Activated naive CD8-positive, alpha-beta T cell treated with anti-CD3 and anti-CD28 coated beads for 36 hours (primary cell): ENCODE results near the gene TBC1D9B. TPM values are rescaled to one million over a fixed set of nuclear protein-coding genes. Genes with fewer than 3 reads are reported as not detected.

Experiments used
- DNase-seq: peaks from one replicate; pipeline ENCODE4 v3.0.0; 2021
- H3K27ac Mint-ChIP-seq: one replicate; pipeline ENCODE4 v1.8.0; 2022; ENCODE audit warnings: mild to moderate bottlenecking, moderate library complexity, mixed read lengths
- H3K27me3 Mint-ChIP-seq: one replicate; pipeline ENCODE4 v1.8.0; 2022; ENCODE audit warnings: mild to moderate bottlenecking, mixed read lengths
- H3K36me3 Mint-ChIP-seq: one replicate; pipeline ENCODE4 v1.8.0; 2021; ENCODE audit warnings: mild to moderate bottlenecking, mixed read lengths
- H3K4me1 Mint-ChIP-seq: one replicate; pipeline ENCODE4 v1.8.0; 2021; ENCODE audit warnings: mixed read lengths
- H3K4me3 Mint-ChIP-seq: one replicate; pipeline ENCODE4 v1.8.0; 2022; ENCODE audit warnings: mild to moderate bottlenecking, moderate library complexity, mixed read lengths
- H3K9me3 Mint-ChIP-seq: one replicate; pipeline ENCODE4 v1.8.0; 2022; ENCODE audit warnings: mixed read lengths
- total RNA-seq, 2 experiments: library from RNA; stranded (reverse); gene quantifications; one replicate each; pipeline ENCODE4 v1.2.3, GENCODE V29; 2021

Gene TBC1D9B
- total RNA-seq, 2 experiments from 2014 or later: 73.1 to 74.9 TPM

DNA sequence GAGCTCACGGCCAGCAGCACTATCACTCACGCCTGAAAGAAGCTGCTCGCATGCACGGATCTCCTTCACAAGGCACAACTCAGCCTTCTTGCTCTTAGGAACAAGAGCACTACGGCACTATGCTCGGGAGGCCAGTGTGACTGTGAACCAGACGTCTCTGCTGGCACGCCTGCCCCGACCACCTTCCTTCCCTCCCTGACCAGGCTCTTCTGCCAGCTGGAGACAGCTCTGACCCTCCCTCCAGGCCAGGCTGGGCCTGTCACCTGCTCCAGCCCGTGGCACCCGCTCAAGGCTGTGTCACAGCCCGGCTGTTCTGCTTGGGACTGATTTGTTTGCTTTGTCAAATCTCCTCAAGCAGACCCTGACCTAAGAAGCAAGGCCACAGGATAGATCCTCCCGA, 7.0 kb downstream of the TBC1D9B start:
- peaks cover 16% of the 10 kb centered on the region for H3K36me3 Mint-ChIP-seq
- no peak overlapping the region for H3K27ac Mint-ChIP-seq

DNA sequence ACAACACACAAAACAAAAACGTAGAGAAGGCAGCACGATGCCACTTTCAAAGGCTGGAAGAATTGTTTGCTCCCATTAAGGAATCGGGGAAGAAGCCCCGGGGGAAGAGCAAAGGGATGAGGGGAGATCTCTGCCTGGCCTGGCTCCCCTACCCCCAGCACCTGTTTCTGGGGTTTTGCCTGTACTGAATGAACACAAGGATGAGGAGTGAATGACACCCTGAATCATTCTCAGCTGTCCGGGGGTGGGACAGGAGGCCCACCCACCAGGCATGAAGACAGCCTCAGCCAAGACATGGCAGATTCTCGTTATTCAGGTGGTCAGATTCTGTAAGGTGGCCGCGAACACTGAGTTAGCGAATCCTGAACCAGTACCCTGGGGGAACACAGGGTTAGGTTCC, 7.5 kb downstream of the TBC1D9B start:
- H3K27me3 Mint-ChIP-seq: no peaks in the 10 kb centered on the region
- no peak overlapping the region for H3K4me3 Mint-ChIP-seq
- H3K27ac Mint-ChIP-seq: no peak overlapping the region
- H3K36me3 Mint-ChIP-seq: peaks cover 19% of the 10 kb centered on the region
- DNase-seq: no peak
- H3K4me1 Mint-ChIP-seq: peaks cover 4% of the 10 kb centered on the region
- H3K9me3 Mint-ChIP-seq: no peaks in the 10 kb centered on the region

More for the DNA sequence above, 7.0 kb downstream of the TBC1D9B start:
- Mint-ChIP-seq H3K9me3 (no peaks in the 10 kb centered on the region), H3K4me1 (peaks cover 4% of the 10 kb centered on the region), H3K27me3 (no peaks in the 10 kb centered on the region), H3K4me3 (no peak overlapping the region)
- DNase-seq: no peak

DNA sequence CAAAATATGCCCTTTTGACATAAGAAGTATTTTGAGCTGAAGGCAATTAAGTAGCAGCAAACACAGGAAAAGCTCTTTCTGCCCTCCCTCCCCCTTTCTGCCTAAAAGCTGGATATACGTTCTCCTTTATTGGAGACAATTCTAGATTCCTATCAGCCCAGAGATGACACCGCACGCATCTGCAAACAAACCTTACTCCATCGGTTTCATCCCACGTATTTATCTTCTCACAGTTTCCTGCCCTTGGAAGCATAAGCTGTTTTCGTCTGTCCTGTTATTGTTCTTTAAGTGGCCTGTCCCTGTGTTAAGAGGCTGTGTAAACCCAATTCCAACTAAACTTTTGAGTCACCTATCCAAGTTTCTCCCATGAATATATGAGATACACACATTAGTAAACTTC, 11.8 kb downstream of the TBC1D9B start:
- no peak overlapping the region for H3K4me3 Mint-ChIP-seq
- no peaks in the 10 kb centered on the region for H3K27me3 Mint-ChIP-seq
- DNase-seq: no peak
- no peak overlapping the region for H3K27ac Mint-ChIP-seq
- no peaks in the 10 kb centered on the region for H3K4me1 Mint-ChIP-seq
- peaks cover 16% of the 10 kb centered on the region for H3K36me3 Mint-ChIP-seq
- no peaks in the 10 kb centered on the region for H3K9me3 Mint-ChIP-seq

DNA sequence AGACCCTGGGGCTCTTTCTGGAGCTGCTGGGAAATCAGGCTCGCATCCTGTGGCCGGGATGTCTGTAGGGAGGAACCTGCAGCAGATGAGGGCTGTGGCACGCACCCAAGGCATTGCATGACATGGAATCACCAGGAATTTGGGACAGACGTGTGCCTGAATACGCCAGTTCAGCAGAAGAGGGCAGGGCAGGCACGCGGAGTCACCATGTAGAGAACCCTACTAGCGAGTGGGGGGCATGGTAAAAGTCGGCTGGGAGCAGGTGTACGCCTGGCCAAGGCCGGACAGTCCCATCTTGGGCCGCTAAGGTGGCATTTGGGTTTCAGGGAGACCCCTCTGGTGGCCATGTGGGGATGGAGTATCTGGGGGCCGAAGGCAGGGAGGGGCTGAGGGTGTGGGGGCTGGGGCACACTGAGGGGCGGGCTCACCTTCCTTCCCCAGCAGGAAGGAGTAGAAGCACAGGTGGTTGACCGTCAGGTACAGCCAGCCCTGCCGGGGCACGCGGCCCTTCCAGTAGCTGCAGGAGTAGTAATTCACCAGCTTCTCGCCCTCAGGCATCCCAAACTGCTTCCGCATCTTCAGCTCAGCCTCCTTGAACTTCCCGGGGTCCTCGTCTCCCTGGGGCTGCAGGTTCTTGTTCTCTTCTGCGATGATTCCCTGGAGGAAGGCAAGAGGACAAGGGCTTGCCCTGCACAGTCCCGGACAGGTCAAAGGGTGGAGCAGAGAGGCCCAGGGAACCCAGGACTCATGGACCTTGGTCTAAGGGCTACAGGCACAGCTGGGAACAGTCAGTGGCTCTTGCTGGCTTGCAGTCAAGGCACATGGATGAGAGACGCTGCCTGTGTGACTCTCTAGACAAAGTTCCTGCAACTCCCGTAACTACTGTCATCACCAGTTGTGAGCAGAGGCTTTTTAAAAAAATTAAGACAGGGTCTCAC, 13.5 kb downstream of the TBC1D9B start:
- Mint-ChIP-seq H3K27me3 (no peaks in the 10 kb centered on the region), H3K4me1 (no peaks in the 10 kb centered on the region), H3K36me3 (peaks cover 18% of the 10 kb centered on the region), H3K9me3 (no peaks in the 10 kb centered on the region), H3K4me3 (no peak overlapping the region), H3K27ac (no peak overlapping the region)
- no peak for DNase-seq

DNA sequence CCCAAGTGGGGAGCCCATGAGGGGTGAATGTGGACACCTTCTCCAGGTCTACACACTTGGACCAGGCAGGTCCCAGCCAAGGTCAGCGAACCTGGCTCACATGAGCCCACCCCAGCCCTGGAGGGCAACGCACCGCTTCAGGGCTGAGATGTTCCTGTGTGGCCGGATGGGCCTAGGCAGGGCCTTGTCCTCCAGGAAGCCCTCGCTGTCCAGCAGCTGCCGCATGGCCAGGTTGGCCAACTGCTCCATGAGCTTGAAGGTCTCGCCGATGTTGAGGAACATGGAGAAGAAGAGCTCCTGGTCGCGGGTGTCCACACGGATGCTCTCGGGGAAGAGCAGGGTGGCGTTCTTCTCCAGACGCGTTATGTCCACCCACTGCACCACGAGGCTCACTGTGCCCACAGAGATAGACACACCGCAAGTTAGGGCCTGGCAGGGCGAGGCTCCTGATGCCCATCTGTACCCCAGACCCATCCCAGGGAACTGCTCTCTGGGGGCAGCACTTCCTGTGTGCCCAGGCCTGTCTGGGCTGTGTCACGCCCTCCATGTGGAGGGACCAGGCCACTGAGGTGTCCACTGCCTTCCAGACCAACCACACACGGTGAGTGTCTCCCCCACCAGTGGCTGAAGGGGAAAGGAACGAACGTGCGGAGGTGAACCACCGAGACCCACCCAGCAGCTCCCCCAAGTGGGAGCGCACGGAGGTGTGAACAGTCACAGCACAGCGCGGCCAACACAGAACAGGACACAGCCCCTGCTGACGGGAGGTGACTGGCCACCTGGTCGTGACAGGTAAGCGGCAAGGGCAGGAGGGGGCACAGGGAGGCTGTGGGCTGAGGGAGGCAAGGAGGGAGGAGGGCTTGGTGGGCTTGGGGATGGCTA, 14.4 kb downstream of the TBC1D9B start:
- peaks cover 16% of the 10 kb centered on the region for H3K36me3 Mint-ChIP-seq
- H3K4me1 Mint-ChIP-seq: no peaks in the 10 kb centered on the region
- DNase-seq: no peak

DNA sequence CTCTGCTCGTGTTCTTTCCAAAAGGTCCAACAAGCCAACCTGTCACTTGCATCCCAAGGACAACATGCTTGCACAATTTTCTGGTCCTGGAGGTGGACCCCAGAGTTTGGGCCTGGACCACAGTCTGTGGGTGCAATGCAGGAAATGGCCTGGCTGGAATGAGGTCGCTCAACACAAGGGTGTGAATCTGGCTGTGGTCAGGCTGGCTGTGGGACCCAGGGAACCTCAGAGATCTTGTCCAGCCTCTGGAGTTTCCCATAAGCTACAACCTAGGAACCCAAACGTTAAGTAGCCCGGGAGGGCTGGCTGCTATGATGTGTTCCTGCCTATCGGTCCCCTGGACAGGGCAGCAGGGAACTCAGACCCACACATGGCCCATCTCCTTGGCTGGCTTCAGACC, 15.4 kb downstream of the TBC1D9B start:
- no peaks in the 10 kb centered on the region for H3K27me3 Mint-ChIP-seq
- no peak for DNase-seq
- no peak overlapping the region for H3K27ac Mint-ChIP-seq
- peaks cover 17% of the 10 kb centered on the region for H3K36me3 Mint-ChIP-seq
- H3K4me3 Mint-ChIP-seq: no peak overlapping the region
- no peaks in the 10 kb centered on the region for H3K9me3 Mint-ChIP-seq
- no peaks in the 10 kb centered on the region for H3K4me1 Mint-ChIP-seq

More for the DNA sequence above, 14.4 kb downstream of the TBC1D9B start:
- Mint-ChIP-seq H3K27me3 (no peaks in the 10 kb centered on the region), H3K9me3 (no peaks in the 10 kb centered on the region), H3K27ac (no peak overlapping the region), H3K4me3 (no peak overlapping the region)

DNA sequence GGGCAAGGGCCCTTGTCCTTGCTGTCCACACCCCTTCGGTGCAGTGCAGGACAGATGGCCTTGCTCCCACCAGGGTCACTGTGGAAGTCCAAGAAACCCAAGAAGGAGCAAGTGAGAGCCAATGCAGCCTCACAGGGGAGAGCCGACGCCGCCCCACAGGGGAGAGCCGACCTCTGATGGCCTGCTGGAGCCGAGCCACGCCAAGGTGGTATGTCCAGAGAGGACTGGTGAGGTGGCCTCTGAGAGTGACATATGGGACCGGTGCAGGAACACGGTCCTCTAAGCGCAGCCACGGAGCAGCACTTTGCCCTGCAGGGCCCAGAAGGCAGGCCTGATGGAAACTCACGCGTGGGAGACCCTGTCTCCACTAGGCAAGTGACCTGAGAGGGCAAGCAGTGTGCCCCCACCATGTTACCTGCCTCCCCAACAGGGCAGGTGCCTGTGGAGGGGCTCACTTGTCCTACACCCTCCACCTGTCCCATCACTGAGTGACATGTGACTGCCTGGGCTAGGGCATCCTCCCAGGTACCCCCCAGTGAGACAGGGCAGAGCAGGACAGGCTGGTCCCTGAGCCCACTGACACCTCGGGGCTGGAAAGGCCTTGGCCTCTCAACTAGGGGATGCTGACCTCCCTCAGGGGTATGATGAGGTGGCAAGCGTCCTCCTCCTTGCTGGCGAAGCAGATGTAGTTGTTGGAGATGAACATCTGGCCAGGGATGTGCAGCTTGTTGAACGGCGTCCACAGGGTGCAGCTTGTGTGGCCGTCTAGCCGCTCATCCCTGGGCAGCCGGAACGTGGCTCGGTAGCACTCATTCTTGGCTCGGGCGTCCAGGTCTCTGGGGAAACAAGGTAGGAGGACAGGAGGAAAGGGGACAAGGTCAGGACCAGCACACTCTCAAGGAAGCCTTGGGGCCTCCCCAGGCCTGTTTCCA, 16.7 kb downstream of the TBC1D9B start:
- Mint-ChIP-seq H3K4me3 (no peak overlapping the region), H3K9me3 (no peaks in the 10 kb centered on the region), H3K27ac (no peak overlapping the region), H3K36me3 (peaks cover 29% of the 10 kb centered on the region), H3K4me1 (no peaks in the 10 kb centered on the region), H3K27me3 (no peaks in the 10 kb centered on the region)
- no peak for DNase-seq

DNA sequence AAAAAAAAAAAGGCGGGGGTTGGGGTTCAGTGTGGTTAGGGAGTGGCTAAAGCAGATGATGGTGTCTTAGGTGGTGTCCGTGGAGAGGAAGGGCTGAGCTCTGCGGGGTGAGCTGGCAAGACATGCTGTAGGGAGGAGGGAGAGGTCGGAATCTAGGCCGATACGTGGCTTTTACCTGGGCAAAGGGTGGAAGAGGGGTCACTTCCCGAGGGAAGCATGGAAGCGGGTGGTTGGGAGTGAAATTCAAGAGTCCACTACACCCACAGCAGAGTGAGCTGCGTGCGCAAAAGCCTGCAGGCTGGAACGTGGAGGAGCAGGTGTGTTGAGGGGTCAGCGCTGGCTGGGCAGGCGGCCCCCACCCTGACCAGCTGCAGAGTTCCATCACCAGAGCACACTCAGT, 17.8 kb downstream of the TBC1D9B start:
- Mint-ChIP-seq H3K4me3 (no peak overlapping the region), H3K27ac (no peak overlapping the region), H3K4me1 (no peaks in the 10 kb centered on the region), H3K36me3 (peaks cover 37% of the 10 kb centered on the region), H3K9me3 (no peaks in the 10 kb centered on the region), H3K27me3 (no peaks in the 10 kb centered on the region)
- DNase-seq: no peak

DNA sequence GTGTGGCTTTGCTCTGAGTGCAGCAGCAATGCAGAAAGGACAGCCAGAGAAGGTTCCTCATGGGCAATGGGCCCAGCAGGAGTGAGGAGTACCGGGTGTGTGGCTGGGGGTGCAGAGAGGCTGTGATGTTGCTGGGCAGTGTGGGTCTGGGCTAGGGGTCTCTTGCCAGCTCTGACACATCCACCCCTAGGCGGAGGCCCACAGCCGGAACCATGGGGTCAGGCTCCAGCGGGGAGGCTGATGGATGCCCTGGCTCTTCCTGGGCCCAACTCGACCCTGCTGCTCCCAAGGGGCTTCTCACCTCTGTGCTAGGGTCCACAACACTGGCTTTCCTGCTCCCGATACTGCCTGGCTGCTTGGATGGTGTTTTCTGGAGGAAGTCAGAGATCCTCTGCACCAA, 19.9 kb downstream of the TBC1D9B start:
- peaks cover 55% of the 10 kb centered on the region for H3K36me3 Mint-ChIP-seq
- peaks cover 12% of the 10 kb centered on the region for H3K9me3 Mint-ChIP-seq
- DNase-seq: no peak
- H3K4me1 Mint-ChIP-seq: no peaks in the 10 kb centered on the region
- H3K4me3 Mint-ChIP-seq: no peak overlapping the region
- no peak overlapping the region for H3K27ac Mint-ChIP-seq
- no peaks in the 10 kb centered on the region for H3K27me3 Mint-ChIP-seq

DNA sequence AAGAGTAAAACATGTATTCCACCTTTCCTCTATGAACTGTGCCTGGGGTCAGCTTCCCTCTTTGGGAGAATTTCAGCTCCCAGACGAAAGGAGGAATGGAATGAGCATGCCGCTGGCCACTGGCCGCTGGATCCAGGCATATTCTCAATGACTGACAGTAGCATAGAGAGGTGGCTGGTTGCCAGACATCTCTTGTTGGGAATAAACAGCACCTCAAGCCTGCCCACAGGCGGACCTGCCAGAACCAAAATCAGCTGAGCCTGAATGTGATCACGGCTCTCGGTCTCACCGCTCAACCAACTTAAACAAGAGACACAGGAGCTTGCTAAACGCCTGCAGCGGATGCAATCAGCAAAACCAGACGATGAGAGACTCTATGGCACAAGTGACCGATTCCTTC, 20.6 kb downstream of the TBC1D9B start:
- Mint-ChIP-seq H3K9me3 (peaks cover 12% of the 10 kb centered on the region), H3K4me1 (no peaks in the 10 kb centered on the region), H3K36me3 (peaks cover 62% of the 10 kb centered on the region), H3K27ac (no peak overlapping the region), H3K4me3 (no peak overlapping the region), H3K27me3 (no peaks in the 10 kb centered on the region)
- no peak for DNase-seq

DNA sequence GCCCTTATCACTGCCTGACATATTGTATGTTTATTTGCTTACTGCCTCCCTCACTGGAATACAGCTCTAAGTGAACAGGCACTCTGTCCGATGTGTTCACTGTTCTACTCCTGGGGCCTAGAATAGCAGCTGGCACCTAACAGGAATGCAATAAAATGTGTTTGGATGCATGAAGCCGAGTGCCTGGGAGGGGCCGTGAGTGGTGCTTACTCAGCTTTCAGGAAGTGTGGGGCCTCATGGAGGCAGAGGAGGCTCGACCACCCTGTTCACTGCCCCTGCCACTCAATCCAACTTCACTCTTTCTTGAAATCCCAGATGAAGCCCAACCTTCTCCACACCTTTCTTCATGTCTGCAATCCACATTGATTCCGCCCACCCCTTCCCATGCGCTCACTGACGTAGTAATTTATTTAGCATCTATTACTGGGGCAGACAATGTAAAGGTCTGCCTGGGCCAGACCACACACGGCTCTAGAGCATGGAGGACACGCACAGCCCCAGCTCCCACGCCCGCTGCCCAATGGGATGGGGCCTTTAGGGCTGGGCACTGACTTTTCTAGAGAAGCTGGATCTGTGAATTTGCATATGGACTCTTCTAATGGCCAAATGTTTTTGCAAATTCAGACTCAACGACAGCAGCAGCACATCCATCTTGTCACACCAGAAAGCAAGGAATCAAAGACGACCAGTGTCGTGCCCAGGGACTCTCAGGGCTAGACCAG, 21.3 kb downstream of the TBC1D9B start:
- Mint-ChIP-seq H3K9me3 (peaks cover 12% of the 10 kb centered on the region), H3K27ac (no peak overlapping the region), H3K36me3 (peaks cover 66% of the 10 kb centered on the region), H3K4me1 (no peaks in the 10 kb centered on the region), H3K4me3 (no peak overlapping the region), H3K27me3 (no peaks in the 10 kb centered on the region)
- no peak for DNase-seq

DNA sequence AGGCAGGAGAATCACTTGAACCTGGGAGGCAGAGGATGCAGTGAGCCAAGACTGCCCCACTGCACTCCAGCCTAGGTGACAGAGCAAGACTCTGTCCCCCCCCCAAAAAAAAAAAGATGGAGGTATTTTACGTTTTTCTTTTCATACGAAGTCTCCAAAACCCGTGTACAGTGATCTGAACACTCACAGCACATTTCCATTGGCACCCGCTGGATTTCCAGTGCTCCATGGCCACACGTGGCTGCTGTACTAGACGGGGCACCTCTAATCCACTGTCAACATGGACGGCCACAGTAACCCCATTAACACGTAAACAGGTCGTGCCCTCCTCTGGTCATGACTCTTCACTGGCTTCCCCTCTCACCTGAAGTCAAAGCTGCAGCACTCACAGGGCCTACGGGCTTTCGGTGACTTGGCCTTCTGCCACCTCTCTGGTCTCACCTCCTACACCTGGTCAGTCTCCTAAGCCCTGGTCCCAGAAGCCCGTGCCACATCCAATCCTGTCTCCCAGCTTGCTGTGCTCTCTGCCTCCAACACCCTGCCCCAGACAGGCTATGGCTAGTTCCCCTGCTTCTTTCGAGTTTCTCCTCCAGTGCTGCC, 22.1 kb downstream of the TBC1D9B start:
- Mint-ChIP-seq H3K4me1 (no peaks in the 10 kb centered on the region), H3K9me3 (peaks cover 12% of the 10 kb centered on the region), H3K27ac (no peak overlapping the region), H3K27me3 (no peaks in the 10 kb centered on the region), H3K4me3 (no peak overlapping the region), H3K36me3 (peaks cover 66% of the 10 kb centered on the region)
- DNase-seq: no peak

DNA sequence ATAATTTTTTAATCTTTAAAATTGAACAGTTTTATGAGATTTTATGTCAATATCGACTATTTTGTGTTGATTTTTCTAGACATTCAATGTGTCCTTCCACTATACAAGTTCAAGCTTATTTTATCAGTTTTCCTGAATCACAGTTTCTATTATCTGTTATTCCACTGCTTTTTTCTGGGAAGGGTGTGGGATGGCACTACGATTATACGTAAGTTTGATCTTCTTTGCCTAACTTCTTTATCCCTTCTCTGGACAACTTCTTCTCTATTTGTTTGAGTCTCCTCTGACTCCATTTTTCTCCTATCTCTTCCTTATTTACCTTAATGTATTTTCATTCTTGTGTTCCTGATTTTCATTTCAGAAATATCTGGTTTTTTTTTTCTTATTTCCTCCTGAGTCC, 24.5 kb downstream of the TBC1D9B start:
- H3K4me1 Mint-ChIP-seq: no peaks in the 10 kb centered on the region
- no peak for DNase-seq
- H3K36me3 Mint-ChIP-seq: peaks cover 59% of the 10 kb centered on the region
- no peak overlapping the region for H3K4me3 Mint-ChIP-seq
- no peaks in the 10 kb centered on the region for H3K27me3 Mint-ChIP-seq
- H3K27ac Mint-ChIP-seq: no peak overlapping the region
- H3K9me3 Mint-ChIP-seq: peaks cover 12% of the 10 kb centered on the region

DNA sequence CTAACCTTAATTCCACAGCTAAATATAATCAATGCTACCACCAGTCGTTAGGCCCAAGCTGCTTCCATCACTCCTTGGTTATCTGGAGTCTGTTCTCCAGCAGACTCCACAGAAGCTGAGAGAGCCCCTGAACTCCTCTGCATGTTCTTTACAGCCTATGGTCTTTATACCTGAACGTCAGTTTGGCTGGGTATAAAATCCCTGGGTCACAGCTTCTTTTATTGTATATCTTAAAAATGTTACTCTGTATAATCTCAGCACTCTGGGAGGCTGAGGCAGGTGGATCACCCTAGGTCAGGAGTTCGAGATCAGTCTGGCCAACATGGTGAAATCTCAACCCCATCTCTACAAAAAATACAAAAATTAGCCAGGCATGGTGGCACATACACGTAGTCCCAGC, 25.4 kb downstream of the TBC1D9B start:
- H3K27me3 Mint-ChIP-seq: no peaks in the 10 kb centered on the region
- peaks cover 12% of the 10 kb centered on the region for H3K9me3 Mint-ChIP-seq
- no peak overlapping the region for H3K27ac Mint-ChIP-seq
- peaks cover 56% of the 10 kb centered on the region for H3K36me3 Mint-ChIP-seq
- H3K4me3 Mint-ChIP-seq: no peak overlapping the region
- no peaks in the 10 kb centered on the region for H3K4me1 Mint-ChIP-seq
- no peak for DNase-seq
